Mammary epithelial cell (primary cell): Measurements from ENCODE around the gene CPAMD8.

Source experiments
- CTCF ChIP-seq, 2 donors: IDR thresholded peaks in 1 of 2; conservative IDR thresholded peaks in 1 of 2; 2 replicates each; pipeline ENCODE4 v1.5.1; 2011 to 2012; ENCODE audit warnings: inconsistent platforms in 2 of 2, low read length in 2 of 2, mild to moderate bottlenecking in 2 of 2, control low read depth in 1 of 2, low read depth in 1 of 2; ENCODE audit not compliant: insufficient read depth in 1 of 2; ENCODE audit errors: extremely low read depth in 1 of 2
- EZH2 ChIP-seq: IDR thresholded peaks from 2 replicates; pipeline ENCODE4 v1.6.1; 2012; ENCODE audit warnings: low read length, inconsistent platforms, borderline replicate concordance

GRCh38 chr19:16885166-16885565 lies 141.4 kb downstream of the CPAMD8 start:
- TF ChIP-seq CTCF (conservative IDR thresholded peaks at IDR 0.05 in 1 of 2, IDR thresholded peaks at IDR 0.05 in 1 of 2; ENCODE audit: extremely low read depth in 1 of 2, insufficient read depth in 1 of 2, low read depth in 1 of 2, low read length in 2 of 2) (no peak), EZH2 (no peak)
